Measurements from ENCODE around the gene RBM19.

RBM19 gene

GRCh38 chr12:113962733-113963132 is 3.4 kb downstream of the RBM19 start:
- peaks cover 46% of the 10 kb centered on the region for H3K36me3 ChIP-seq (ENCODE audit: control insufficient read depth, low read depth, low read length)
- H3K27ac ChIP-seq (ENCODE audit: low read length), result no peak overlapping the region

GRCh38 chr12:113961921-113962710 is 4.0 kb downstream of the RBM19 start:
- Histone ChIP-seq H3K4me1 (ENCODE audit: control insufficient read depth, low read depth, low read length) (peaks cover 5% of the 10 kb centered on the region), H3K36me3 (ENCODE audit: control insufficient read depth, low read depth, low read length) (peaks cover 49% of the 10 kb centered on the region)

More at GRCh38 chr12:113962733-113963132, 3.4 kb downstream of the RBM19 start:
- H3K9ac ChIP-seq (ENCODE audit: low read length), result no peak overlapping the region
- H3K27me3 ChIP-seq (ENCODE audit: control insufficient read depth, insufficient read depth, low read length), result no peaks in the 10 kb centered on the region
- no peaks in the 10 kb centered on the region for H3K9me3 ChIP-seq (ENCODE audit: control insufficient read depth, low read depth, low read length)
- peaks cover 5% of the 10 kb centered on the region for H3K4me1 ChIP-seq (ENCODE audit: control insufficient read depth, low read depth, low read length)
- no peak overlapping the region for H3K4me3 ChIP-seq (ENCODE audit: low read length)

GRCh38 chr12:113960030-113960429 is 6.1 kb downstream of the RBM19 start:
- Histone ChIP-seq H3K27me3 (ENCODE audit: control insufficient read depth, insufficient read depth, low read length) (no peaks in the 10 kb centered on the region), H3K4me3 (ENCODE audit: low read length) (no peak overlapping the region), H3K36me3 (ENCODE audit: control insufficient read depth, low read depth, low read length) (peaks cover 60% of the 10 kb centered on the region), H3K4me1 (ENCODE audit: control insufficient read depth, low read depth, low read length) (no peaks in the 10 kb centered on the region), H3K9me3 (ENCODE audit: control insufficient read depth, low read depth, low read length) (no peaks in the 10 kb centered on the region), H3K9ac (ENCODE audit: low read length) (no peak overlapping the region), H3K27ac (ENCODE audit: low read length) (no peak overlapping the region)

More at GRCh38 chr12:113961921-113962710, 4.0 kb downstream of the RBM19 start:
- no peak overlapping the region for H3K9ac ChIP-seq (ENCODE audit: low read length)
- no peak overlapping the region for H3K4me3 ChIP-seq (ENCODE audit: low read length)
- no peaks in the 10 kb centered on the region for H3K9me3 ChIP-seq (ENCODE audit: control insufficient read depth, low read depth, low read length)
- no peak overlapping the region for H3K27ac ChIP-seq (ENCODE audit: low read length)
- H3K27me3 ChIP-seq (ENCODE audit: control insufficient read depth, insufficient read depth, low read length), result no peaks in the 10 kb centered on the region

- Histone ChIP-seq H3K9me3 (ENCODE audit: control insufficient read depth, low read depth, low read length) (no peaks in the 10 kb centered on the region), H3K9ac (ENCODE audit: low read length) (no peak overlapping the region), H3K4me1 (ENCODE audit: control insufficient read depth, low read depth, low read length) (no peaks in the 10 kb centered on the region), H3K27ac (ENCODE audit: low read length) (no peak overlapping the region), H3K27me3 (ENCODE audit: control insufficient read depth, insufficient read depth, low read length) (no peaks in the 10 kb centered on the region), H3K36me3 (ENCODE audit: control insufficient read depth, low read depth, low read length) (peaks cover 67% of the 10 kb centered on the region), H3K4me3 (ENCODE audit: low read length) (no peak overlapping the region)
Measured at GRCh38 chr12:113959096-113959495, 7.0 kb downstream of the RBM19 start.

GRCh38 chr12:113958108-113958507 is 8.0 kb downstream of the RBM19 start:
- no peaks in the 10 kb centered on the region for H3K4me1 ChIP-seq (ENCODE audit: control insufficient read depth, low read depth, low read length)
- no peaks in the 10 kb centered on the region for H3K9me3 ChIP-seq (ENCODE audit: control insufficient read depth, low read depth, low read length)
- no peak overlapping the region for H3K4me3 ChIP-seq (ENCODE audit: low read length)
- peaks cover 75% of the 10 kb centered on the region for H3K36me3 ChIP-seq (ENCODE audit: control insufficient read depth, low read depth, low read length)
- no peak overlapping the region for H3K9ac ChIP-seq (ENCODE audit: low read length)
- no peaks in the 10 kb centered on the region for H3K27me3 ChIP-seq (ENCODE audit: control insufficient read depth, insufficient read depth, low read length)
- no peak overlapping the region for H3K27ac ChIP-seq (ENCODE audit: low read length)

- H3K27ac ChIP-seq (ENCODE audit: low read length), result no peak overlapping the region
- H3K9me3 ChIP-seq (ENCODE audit: control insufficient read depth, low read depth, low read length), result no peaks in the 10 kb centered on the region
- H3K4me3 ChIP-seq (ENCODE audit: low read length), result no peak overlapping the region
- no peaks in the 10 kb centered on the region for H3K4me1 ChIP-seq (ENCODE audit: control insufficient read depth, low read depth, low read length)
- H3K27me3 ChIP-seq (ENCODE audit: control insufficient read depth, insufficient read depth, low read length), result no peaks in the 10 kb centered on the region
- no peak overlapping the region for H3K9ac ChIP-seq (ENCODE audit: low read length)
- peaks cover 80% of the 10 kb centered on the region for H3K36me3 ChIP-seq (ENCODE audit: control insufficient read depth, low read depth, low read length)
Measured at GRCh38 chr12:113957627-113958026, 8.5 kb downstream of the RBM19 start.

- H3K4me1 ChIP-seq (ENCODE audit: control insufficient read depth, low read depth, low read length), result no peaks in the 10 kb centered on the region
- H3K36me3 ChIP-seq (ENCODE audit: control insufficient read depth, low read depth, low read length), result peaks cover 62% of the 10 kb centered on the region
- H3K9me3 ChIP-seq (ENCODE audit: control insufficient read depth, low read depth, low read length), result no peaks in the 10 kb centered on the region
- no peak overlapping the region for H3K27ac ChIP-seq (ENCODE audit: low read length)
- H3K27me3 ChIP-seq (ENCODE audit: control insufficient read depth, insufficient read depth, low read length), result no peaks in the 10 kb centered on the region
- H3K4me3 ChIP-seq (ENCODE audit: low read length), result no peak overlapping the region
- H3K9ac ChIP-seq (ENCODE audit: low read length), result no peak overlapping the region
Measured at GRCh38 chr12:113955109-113955970, 10.8 kb downstream of the RBM19 start.

- H3K36me3 ChIP-seq (ENCODE audit: control insufficient read depth, low read depth, low read length), result peaks cover 62% of the 10 kb centered on the region
- H3K27ac ChIP-seq (ENCODE audit: low read length), result no peak overlapping the region
- H3K9ac ChIP-seq (ENCODE audit: low read length), result no peak overlapping the region
- H3K4me3 ChIP-seq (ENCODE audit: low read length), result no peak overlapping the region
- no peaks in the 10 kb centered on the region for H3K9me3 ChIP-seq (ENCODE audit: control insufficient read depth, low read depth, low read length)
- H3K4me1 ChIP-seq (ENCODE audit: control insufficient read depth, low read depth, low read length), result no peaks in the 10 kb centered on the region
- H3K27me3 ChIP-seq (ENCODE audit: control insufficient read depth, insufficient read depth, low read length), result no peaks in the 10 kb centered on the region
Measured at GRCh38 chr12:113954547-113954946, 11.6 kb downstream of the RBM19 start.

GRCh38 chr12:113950873-113951272 is 15.3 kb downstream of the RBM19 start:
- Histone ChIP-seq H3K9ac (ENCODE audit: low read length) (no peak overlapping the region), H3K27me3 (ENCODE audit: control insufficient read depth, insufficient read depth, low read length) (no peaks in the 10 kb centered on the region), H3K36me3 (ENCODE audit: control insufficient read depth, low read depth, low read length) (peaks cover 71% of the 10 kb centered on the region), H3K9me3 (ENCODE audit: control insufficient read depth, low read depth, low read length) (no peaks in the 10 kb centered on the region), H3K27ac (ENCODE audit: low read length) (no peak overlapping the region), H3K4me3 (ENCODE audit: low read length) (no peak overlapping the region), H3K4me1 (ENCODE audit: control insufficient read depth, low read depth, low read length) (no peaks in the 10 kb centered on the region)

GRCh38 chr12:113949321-113950305 is 16.5 kb downstream of the RBM19 start:
- no peaks in the 10 kb centered on the region for H3K4me1 ChIP-seq (ENCODE audit: control insufficient read depth, low read depth, low read length)
- H3K36me3 ChIP-seq (ENCODE audit: control insufficient read depth, low read depth, low read length), result peaks cover 74% of the 10 kb centered on the region
- no peak overlapping the region for H3K4me3 ChIP-seq (ENCODE audit: low read length)
- H3K27ac ChIP-seq (ENCODE audit: low read length), result no peak overlapping the region
- no peak overlapping the region for H3K9ac ChIP-seq (ENCODE audit: low read length)
- H3K27me3 ChIP-seq (ENCODE audit: control insufficient read depth, insufficient read depth, low read length), result no peaks in the 10 kb centered on the region
- H3K9me3 ChIP-seq (ENCODE audit: control insufficient read depth, low read depth, low read length), result no peaks in the 10 kb centered on the region
